Measurements from ENCODE around the gene ZMYND19.
A peak's percentile ranks its signal among the peaks of the same experiment; 100 is the strongest.
"Not testable (repeated sequence)": the region's sequence is repeated elsewhere in the genome, so short reads cannot be mapped to it uniquely, and the experiment has no call there.

The ZMYND19 gene

GRCh38 chr9:137590469-137591383 is at the start of gene ZMYND19:
Gene ZMYND19 (minus strand): TSS chr9:137590512. CDS start chr9:137590263, 249 bp downstream.
- peak; percentile 87 for DNase-seq (ENCODE audit: low read depth)

- no peak for DNase-seq (ENCODE audit: low read depth)
Measured at GRCh38 chr9:137639303-137640051, 49.2 kb upstream of the ZMYND19 start.

DNA sequence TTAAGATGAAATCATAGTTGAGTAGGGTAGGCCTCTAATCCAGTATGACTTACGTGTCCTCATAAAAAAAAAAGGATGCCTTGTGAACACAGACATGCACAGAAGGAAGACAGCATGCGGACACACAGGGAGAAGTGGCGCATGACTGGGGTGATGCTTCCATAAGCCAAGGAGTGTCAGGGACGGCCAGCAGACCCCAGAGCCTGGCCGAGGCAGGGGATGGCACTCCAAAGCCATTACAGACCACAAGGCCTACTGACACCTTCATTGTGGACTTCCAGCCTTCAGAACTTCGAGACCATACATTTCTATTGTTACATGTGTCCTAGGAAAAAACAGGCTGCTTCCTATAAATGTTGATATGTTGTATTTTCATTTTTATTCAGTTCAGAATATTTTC is 48.4 kb upstream of the ZMYND19 start:
- DNase-seq (ENCODE audit: low read depth): no peak

- DNase-seq (ENCODE audit: low read depth): no peak
Measured at GRCh38 chr9:137634016-137634415, 43.7 kb upstream of the ZMYND19 start.

DNA sequence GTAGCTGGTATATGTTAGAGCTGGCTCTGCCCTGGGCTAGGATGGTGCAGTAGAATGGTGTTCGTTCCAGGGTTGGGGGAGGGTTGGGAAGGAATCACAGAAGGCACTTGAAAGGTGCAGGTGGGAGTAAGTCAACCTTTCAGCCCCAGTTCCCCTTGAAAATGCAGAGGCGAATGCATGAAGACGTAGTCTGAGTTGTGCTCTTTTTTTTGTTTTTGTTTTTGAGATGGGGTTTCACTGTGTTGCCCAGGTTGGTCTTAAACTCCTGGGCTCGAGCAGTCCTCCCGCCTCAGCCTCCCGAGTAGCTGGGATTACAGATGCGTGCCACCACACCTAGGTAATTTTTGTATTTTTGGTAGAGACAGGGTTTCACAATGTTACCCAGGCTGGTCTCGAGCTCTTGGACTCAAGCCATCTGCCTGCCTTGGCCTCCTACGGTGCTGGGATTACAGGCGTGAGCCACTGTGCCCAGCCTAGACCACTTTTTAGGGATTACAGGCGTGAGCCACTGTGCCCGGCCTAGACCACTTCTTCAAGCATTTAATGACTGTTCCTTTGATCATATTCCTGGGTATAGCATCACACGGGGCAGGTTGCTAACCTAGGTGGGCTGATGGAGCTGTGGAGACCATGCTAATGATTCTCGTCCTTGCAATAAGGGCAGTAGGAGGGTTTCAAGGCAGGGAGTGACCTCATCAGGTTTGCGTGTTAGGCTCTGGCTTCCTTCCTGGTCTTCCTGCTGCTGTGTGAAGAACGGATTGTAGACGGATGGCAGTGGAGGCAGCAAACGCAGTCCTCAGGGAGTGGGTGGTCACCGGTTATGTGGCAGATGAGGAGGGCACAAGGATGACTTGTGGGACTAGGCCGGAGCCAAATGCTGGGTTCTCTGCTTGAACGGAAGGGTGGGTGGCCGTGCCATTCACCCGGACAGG is 42.2 kb upstream of the ZMYND19 start:
- DNase-seq (ENCODE audit: low read depth): no peak

GRCh38 chr9:137631345-137632229 is 41.3 kb upstream of the ZMYND19 start:
- DNase-seq (ENCODE audit: low read depth): no peak

DNA sequence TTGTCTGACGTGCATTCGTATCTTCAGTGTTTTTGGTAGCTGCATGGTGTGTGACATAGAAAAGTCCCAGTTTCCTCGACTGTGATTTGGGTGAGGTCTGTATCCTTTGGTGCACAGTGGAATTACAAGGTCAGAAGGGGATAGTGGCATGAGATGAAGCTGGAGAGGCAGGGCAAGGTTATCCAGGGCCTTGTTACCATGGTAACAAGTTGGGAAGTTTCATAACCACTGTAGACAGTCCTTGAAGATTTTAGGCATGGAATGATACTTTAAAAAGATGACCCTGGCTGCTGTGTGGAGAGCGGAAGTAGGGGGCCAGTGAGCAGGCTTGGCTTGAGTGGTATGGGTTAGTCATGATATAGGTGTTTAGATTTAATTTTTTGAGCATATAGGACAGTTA is 40.4 kb upstream of the ZMYND19 start:
- no peak for DNase-seq (ENCODE audit: low read depth)

- DNase-seq (ENCODE audit: low read depth): no peak
Measured at GRCh38 chr9:137630126-137630525, 39.8 kb upstream of the ZMYND19 start.

DNA sequence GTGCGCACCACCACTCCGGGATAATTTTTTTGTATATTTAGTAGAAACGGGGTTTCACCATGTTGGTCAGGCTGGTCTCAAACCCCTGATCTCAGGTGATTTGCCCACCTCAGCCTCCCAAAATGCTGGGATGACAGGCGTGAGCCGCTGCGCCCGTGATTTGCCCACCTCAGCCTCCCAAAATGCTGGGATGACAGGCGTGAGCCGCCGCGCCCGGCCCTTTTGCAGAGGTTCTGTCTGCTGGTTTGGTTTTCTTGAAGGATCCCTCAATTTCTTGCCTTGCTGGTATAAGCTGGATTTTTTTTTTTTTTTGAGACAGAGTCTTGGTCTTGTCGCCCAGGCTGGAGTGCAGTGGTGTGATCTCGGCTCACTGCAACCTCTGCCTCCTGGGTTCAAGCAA is 37.1 kb upstream of the ZMYND19 start:
- not testable (repeated sequence) for DNase-seq (ENCODE audit: low read depth)

DNA sequence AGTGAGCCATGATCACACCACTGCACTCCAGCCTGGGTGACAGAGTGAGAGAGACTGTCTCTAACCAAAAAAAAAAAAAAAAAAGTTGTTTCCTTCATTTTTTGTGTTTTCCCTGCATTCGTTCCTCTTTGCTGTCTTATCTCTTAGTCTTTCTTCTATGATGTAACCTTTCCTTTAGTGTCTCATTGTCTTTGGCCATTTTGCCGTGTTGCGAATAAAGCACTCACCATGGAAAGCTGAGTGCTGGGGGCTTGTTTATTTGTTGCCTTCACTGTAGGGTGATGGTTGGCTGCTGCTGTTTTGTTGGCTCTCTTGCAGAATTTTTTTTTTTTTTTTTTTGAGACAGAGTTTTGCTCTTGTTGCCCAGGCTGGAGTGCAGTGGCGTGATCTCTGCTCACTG is 36.2 kb upstream of the ZMYND19 start:
- no peak for DNase-seq (ENCODE audit: low read depth)

- DNase-seq (ENCODE audit: low read depth): not testable (repeated sequence)
Measured at GRCh38 chr9:137622211-137622610, 31.9 kb upstream of the ZMYND19 start.

DNA sequence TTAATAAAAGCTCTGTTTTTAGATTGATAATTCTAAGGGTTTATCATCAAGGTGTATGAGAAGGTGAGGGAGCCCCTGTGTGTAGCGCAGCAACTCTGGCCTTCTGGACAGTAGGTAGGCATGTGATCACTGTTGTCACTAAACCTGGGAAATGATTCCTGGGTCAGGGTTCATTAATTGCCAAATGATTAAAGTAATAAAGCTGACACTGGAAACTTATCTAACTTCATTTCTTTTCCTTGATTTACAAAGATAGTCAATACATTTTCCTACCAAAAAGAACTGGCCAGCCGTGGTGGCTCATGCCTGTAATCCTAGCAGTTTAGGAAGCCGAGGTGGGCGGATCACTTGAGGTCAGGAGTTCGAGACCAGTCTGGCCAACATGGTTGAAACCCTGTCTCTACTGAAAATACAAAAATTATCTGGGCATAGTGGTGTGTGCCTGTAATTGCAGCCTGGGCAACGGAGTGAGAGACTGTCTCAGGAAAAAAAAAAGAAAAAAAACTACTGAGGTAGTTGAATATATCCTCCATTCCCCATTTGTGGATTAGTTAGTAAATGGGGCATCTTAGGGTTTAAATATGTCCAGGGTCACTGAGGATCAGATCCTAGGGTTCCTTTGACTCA is 30.9 kb upstream of the ZMYND19 start:
- no peak for DNase-seq (ENCODE audit: low read depth)

DNA sequence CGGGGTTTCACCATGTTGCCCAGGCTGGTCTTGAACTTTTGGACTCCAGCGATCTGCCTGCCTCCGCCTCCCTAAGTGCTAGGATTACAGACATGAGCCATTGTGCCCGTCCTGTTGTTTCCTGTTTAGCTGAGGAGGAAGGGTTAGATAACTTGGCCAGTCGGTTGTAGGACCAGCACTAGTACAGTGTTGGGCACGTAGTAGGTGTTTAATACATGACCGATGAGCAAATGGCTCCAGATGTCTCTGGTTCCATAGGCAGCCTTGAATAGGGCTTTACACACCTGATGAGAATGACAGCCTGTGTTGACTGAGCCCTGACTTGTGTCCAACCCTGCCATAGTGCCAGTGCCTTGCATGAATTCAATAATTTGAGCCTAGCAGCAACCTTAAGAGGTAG is 30.3 kb upstream of the ZMYND19 start:
- DNase-seq (ENCODE audit: low read depth): no peak

GRCh38 chr9:137620048-137620405 is 29.7 kb upstream of the ZMYND19 start:
- no peak for DNase-seq (ENCODE audit: low read depth)

- no peak for DNase-seq (ENCODE audit: low read depth)
Measured at GRCh38 chr9:137619240-137620047, 29.1 kb upstream of the ZMYND19 start.

- peak; percentile 88 for DNase-seq (ENCODE audit: low read depth)
Measured at GRCh38 chr9:137618105-137619067, 28.1 kb upstream of the ZMYND19 start, which contains the start of gene EHMT1. Gene EHMT1 (plus strand): TSS chr9:137619005. CDS start chr9:137619029, 24 bp downstream.

DNA sequence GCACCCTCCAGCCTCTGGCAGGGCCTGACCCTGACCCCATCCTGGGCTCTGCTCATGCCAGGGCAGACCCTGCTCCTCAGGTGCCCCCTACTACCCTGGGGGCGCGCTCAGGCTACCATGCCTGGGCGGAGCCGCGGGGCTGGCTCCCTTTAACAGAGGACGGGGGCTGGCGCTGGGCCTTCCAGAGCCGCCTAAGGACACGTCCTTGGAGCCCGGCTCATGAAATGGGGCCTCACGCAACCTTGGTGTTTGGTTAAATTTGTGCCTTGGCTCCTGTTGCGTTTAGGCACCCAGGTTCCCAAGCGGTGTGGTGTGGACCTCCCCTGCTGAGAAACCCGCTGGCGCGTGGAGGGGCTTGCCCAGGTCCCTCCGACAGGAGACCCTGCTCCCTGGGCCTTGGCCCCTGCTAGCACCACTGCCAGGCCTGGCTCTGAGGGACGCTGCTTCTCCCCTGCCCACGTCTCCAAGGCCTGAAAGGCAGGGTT is 25.1 kb upstream of the ZMYND19 start:
- DNase-seq (ENCODE audit: low read depth): no peak

Measured in activated T-cell treated with anti-CD3 and anti-CD28 coated beads for 24 hours (primary cell).